ENCODE data around the gene PPP2R2D. TPM values are rescaled to one million over a fixed set of nuclear protein-coding genes. Genes with fewer than 3 reads are reported as not detected.
"Not testable (repeated sequence)": the region's sequence is repeated elsewhere in the genome, so short reads cannot be mapped to it uniquely, and the experiment has no call there.

Gene PPP2R2D
- total and polyA plus RNA-seq, 8 donors, result 15.6 to 96.7 (median 36.9) TPM

- Histone ChIP-seq H3K9me3 (peaks cover 0 to 3% (median 0%) of the 10 kb centered on the region in 4 donors), H3K36me3 (no peaks in the 10 kb centered on the region), H3K27ac (no peak overlapping the region), H3K4me3 (no peak overlapping the region), H3K27me3 (peaks cover 0 to 33% (median 4%) of the 10 kb centered on the region in 3 donors), H3K4me1 (peaks cover 6 to 9% (median 8%) of the 10 kb centered on the region in 4 donors)
- DNase-seq, result no peak
- WGBS, 5 donors, result 82 to 87% (median 86%) methylated on average over 14 to 15 of the region's 15 CpGs
- intact Hi-C loops (cut with DNase I; ENCODE audit: low total_unique reads), result no loop called here
- TF ChIP-seq EP300 (IDR thresholded peaks at IDR 0.05), result no peak
- no peak for TF ChIP-seq POLR2AphosphoS5 (IDR thresholded peaks at IDR 0.05)
- no peak for TF ChIP-seq CTCF (IDR thresholded peaks at IDR 0.05)
- no peak for TF ChIP-seq POLR2A (IDR thresholded peaks at IDR 0.05)
Measured at GRCh38 chr10:131881104-131881880, 19.5 kb upstream of the PPP2R2D start.

- Histone ChIP-seq H3K4me3 (no peak overlapping the region), H3K4me1 (peaks cover 6 to 9% (median 8%) of the 10 kb centered on the region in 4 donors), H3K27me3 (peaks cover 0 to 28% (median 3%) of the 10 kb centered on the region in 3 donors), H3K36me3 (no peaks in the 10 kb centered on the region), H3K27ac (no peak overlapping the region), H3K9me3 (peaks cover 0 to 3% (median 0%) of the 10 kb centered on the region in 4 donors)
- 86 to 94% (median 90%) methylated on average over 7 to 8 of the region's 8 CpGs for WGBS, 5 donors
- no peak for DNase-seq
- intact Hi-C loops (cut with DNase I; ENCODE audit: low total_unique reads), result no loop called here
- TF ChIP-seq POLR2AphosphoS5 (IDR thresholded peaks at IDR 0.05) (no peak), POLR2A (IDR thresholded peaks at IDR 0.05) (no peak), EP300 (IDR thresholded peaks at IDR 0.05) (no peak), CTCF (IDR thresholded peaks at IDR 0.05) (no peak)
Measured at GRCh38 chr10:131882151-131882550, 18.7 kb upstream of the PPP2R2D start.

- WGBS, 5 donors, result 80 to 89% (median 84%) methylated on average over 10 of the region's 10 CpGs
- H3K9me3 ChIP-seq, result peaks cover 0 to 3% (median 0%) of the 10 kb centered on the region in 4 donors
- peaks cover 0 to 28% (median 3%) of the 10 kb centered on the region in 3 donors for H3K27me3 ChIP-seq
- DNase-seq, result no peak
- intact Hi-C loops (cut with DNase I; ENCODE audit: low total_unique reads), result no loop called here
- no peak overlapping the region for H3K4me3 ChIP-seq
- H3K4me1 ChIP-seq, result peaks cover 6 to 9% (median 8%) of the 10 kb centered on the region in 4 donors
- H3K36me3 ChIP-seq, result no peaks in the 10 kb centered on the region
- TF ChIP-seq CTCF (IDR thresholded peaks at IDR 0.05), result no peak
- peak in 1 of 4 donors; percentile 52 for TF ChIP-seq POLR2A (IDR thresholded peaks at IDR 0.05)
- no peak overlapping the region for H3K27ac ChIP-seq
Measured at GRCh38 chr10:131882590-131883451, 18.0 kb upstream of the PPP2R2D start.

- H3K27me3 ChIP-seq, result peaks cover 0 to 31% (median 3%) of the 10 kb centered on the region in 3 donors
- H3K27ac ChIP-seq; DNase-seq; H3K36me3 ChIP-seq; H3K9me3 ChIP-seq; H3K4me3 ChIP-seq; H3K4me1 ChIP-seq; intact Hi-C loops (cut with DNase I; ENCODE audit: low total_unique reads): not testable (repeated sequence)
- 31 to 70% (median 54%) methylated on average over 3 to 7 of the region's 7 CpGs for WGBS, 5 donors
Measured at GRCh38 chr10:131883621-131884393, 17.0 kb upstream of the PPP2R2D start.

Measured in stomach (tissue), 9 donors.